Activated effector memory CD4-positive, alpha-beta T cell treated with anti-CD3 and anti-CD28 coated beads, Interleukin-2, amount 50 U/mL, for 16 hours (primary cell): ENCODE results near the gene SMAD6.

Source experiments
- DNase-seq: peaks from one replicate; pipeline ENCODE4 v3.0.0-alpha.2; 2020

Gene SMAD6

DNA sequence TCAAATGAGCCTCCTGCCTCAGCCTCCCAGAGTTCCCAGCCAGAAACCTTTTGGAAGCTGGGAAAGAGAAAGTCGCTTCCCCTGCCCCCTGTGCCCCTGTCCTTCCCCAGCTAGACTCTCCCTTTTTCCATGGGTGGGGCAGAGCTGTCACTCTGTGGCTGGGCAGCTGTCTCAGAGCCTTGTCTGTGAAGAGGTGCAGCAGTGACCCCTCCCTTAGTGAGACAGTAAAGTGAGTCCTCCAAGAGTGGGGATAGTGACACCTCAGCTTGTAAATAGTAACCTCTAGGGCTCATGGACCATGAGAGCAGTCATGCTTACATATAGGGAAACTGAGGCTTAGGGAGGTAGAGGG is 76.3 kb downstream of the SMAD6 start:
- no peak for DNase-seq

DNA sequence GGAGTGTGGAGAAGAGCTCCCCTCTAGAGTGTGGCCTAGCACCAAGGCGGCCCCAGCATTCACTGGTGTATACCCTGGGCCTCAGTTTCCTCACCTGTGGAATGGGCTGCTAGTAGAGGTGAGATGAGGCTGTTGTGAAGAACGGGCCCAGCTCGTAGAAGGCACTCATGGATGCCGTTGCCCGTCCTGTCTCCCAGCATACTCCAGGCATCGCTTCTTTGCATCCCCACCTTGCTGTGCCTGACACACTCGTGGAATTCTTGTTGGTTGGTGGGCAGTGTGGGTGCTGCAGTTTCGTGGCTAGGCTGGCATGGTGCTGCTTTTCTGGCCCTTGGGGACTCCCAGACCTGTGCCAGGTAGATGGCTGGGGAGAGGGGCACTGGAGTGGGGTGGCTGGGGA is 76.7 kb downstream of the SMAD6 start:
- no peak for DNase-seq

DNA sequence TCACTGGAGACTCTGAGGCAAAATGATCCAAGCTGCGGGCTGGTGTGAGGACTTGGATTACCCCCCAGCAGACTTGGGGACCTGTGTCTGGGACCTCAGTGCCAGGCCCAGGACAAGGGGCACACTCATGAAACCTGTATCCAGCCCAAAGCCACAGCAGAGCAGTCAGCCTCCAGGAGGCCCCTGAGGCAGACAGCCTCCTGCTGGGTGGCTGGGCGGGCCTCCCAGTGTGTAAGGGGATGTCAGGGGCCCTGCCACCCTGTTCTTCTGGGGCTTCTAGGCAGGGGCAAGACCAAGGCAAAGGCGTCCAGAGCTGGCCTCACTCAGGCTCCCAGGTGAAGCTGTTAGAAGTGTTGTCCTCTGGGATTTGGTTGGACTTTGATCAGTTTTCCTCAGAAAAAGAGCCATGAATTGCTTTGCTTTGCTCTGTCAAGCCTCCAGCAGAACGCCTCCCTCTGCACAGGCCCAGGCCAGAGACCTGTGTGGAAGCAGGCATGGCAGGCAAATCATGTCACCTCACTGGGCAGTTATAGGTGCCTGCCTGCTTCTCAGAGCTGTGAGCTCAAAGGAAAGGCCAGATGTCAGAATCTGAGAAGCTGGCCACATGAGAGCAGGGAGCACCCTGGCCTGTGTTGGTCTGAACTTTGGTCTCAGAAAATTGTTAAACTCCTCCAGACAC is 77.4 kb downstream of the SMAD6 start:
- DNase-seq = no peak

DNA sequence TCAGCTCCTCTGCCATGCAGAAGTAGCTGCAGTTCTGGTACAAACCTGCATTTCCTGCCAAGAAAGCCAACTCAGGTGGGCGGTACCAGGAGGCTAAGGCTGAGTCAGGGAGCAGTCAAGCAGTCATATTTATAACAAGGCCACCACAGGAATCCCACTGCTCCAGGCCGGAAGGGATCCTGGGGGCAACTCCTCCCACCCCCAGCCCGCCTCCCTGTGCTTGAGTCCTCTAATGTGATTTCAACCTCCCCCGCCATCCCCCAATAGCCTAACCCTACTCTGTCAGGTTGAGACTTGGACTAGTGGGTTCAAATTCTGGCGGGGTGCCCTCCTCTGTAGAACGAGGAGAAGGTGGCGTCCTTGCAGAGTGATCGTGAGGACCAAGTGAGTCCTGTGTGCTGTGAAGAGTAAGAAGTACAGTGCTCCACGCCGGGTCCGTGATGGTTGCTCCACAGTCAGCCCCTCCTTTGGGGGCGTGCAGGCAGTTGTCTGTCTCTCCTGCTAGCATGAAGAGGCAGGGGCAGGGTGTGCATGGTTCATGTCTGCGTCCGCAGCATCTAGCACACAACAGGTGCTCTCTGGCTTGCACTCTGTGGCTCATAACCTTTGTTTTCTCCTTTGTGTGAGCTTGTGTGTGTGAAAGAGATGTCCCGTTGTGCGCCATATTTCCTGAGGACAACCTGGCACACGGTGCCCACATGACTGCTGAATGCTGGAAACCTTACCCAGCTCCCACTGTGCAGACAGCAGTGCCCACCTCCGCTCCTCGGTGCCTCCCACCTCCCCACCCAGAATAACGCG is 78.3 kb downstream of the SMAD6 start:
- peak; percentile 54 for DNase-seq

DNA sequence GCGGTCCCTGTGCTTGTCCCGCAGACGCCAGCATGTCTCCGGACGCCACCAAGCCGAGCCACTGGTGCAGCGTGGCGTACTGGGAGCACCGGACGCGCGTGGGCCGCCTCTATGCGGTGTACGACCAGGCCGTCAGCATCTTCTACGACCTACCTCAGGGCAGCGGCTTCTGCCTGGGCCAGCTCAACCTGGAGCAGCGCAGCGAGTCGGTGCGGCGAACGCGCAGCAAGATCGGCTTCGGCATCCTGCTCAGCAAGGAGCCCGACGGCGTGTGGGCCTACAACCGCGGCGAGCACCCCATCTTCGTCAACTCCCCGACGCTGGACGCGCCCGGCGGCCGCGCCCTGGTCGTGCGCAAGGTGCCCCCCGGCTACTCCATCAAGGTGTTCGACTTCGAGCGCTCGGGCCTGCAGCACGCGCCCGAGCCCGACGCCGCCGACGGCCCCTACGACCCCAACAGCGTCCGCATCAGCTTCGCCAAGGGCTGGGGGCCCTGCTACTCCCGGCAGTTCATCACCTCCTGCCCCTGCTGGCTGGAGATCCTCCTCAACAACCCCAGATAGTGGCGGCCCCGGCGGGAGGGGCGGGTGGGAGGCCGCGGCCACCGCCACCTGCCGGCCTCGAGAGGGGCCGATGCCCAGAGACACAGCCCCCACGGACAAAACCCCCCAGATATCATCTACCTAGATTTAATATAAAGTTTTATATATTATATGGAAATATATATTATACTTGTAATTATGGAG is 79.1 kb downstream of the SMAD6 start:
- DNase-seq = peak; percentile 14

DNA sequence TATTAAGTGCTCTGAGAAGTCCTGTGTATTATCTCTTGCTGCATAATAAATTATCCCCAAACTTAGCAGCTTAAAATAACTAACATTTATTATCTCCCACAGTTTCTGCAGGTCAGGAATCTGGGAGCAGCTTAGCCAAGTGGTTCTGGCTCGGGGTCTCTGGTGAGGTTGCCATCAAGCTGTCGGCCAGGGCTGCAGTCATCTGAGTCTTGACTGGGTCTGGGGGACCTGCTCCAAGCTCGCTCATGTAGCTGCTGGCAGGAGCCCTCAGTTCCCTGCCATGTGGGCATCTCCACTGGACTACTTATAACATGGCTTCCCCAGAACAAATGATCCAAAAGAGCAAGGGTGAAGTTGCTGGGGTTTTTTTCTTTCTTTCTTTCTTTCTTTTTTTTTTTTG is 80.7 kb downstream of the SMAD6 start:
- peak; percentile 47 for DNase-seq

DNA sequence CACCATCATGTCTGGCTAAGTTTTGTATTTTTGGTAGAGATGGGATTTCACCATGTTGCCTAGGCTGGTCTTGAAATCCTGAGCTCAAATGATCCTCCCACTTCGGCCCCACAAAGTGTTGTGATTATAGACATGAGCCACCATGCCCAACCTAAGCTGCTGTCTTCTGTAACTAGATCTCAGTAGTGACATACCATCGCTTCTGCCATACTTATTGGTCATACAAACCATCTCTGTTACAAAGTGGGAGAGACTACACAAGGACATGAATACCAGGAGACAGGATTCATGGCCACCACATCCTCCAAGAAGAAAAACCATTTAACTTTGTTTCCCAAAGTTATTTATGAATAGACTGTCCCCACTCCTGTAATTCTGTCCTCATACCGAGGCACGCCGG is 81.3 kb downstream of the SMAD6 start:
- DNase-seq = peak; percentile 6

DNA sequence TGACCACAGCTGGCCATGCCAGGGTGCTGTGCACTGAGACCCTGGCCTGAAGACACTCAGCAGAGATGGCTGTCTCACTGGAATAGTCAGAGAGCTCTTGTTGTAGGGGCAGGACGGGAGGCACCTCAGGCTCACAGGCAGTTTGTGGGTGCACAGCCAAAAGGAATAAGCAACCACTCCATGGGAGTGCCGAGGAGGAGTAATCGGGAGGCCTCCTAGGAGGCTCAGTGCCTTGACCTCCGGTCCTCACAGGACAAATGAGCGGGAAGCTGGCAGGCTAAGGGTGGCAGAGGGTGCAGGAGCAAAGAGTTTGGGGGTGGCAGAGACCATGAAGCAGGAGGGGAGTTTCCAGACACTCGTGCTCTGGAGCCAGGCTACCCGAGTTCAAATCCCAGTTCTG is 81.7 kb downstream of the SMAD6 start:
- DNase-seq = no peak

DNA sequence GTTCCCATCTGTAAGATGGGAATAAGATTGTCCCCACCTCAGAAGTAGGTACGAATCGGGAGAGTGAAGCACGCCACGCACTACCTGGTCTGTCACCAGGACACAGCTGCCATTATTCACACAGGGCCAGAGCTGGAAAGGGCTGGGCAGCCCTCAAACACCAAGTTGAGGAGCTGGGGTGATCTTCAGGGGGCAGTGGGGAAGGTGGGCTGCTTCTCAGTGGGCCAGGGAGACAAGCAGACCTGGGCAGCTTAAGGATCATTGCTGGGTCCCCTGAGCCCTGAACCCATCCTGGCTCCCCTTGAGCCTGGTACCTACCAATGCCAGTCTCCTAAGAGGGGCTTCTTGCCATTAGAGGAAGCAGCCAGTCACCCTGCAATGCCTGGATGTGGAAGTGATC is 82.1 kb downstream of the SMAD6 start:
- DNase-seq = peak; percentile 21

DNA sequence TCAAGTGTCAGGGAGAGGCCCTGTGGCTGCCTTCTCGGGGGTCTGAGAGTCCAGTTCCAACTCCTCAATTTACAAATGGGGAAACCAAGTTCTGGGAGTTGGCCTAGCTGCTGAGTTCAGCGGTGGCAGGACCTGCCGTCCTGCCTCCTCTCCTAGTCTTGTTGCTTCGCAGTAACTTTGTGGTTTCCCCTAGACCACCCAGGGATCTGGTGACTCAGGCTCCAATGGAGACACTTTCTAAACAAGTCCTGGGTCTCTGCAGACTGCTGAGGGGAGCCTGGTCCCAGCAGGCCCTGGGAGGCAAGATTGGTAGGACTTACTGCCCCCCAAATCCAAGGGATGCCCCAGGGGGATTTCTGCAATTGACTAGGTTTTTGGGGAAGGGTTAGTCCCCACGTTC is 83.6 kb downstream of the SMAD6 start:
- peak; percentile 28 for DNase-seq

DNA sequence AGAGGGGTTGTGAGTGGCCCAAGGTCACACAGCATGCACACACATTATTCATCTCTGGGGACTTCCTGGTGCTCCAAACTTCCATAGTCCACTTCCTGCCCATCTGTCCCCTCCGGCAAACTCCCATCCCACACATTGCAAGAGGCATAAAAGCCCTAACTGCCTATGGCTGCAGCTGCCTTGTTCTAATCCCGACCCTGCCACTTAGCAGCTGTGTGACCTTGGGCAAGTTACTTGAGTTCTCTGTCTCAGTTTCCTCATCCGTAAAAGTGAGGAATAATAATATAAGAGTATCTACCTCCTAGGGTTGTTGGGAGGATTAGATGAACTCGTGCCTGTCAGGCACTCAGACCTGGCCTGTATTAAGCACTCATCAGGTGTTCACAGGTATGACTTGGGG is 84.2 kb downstream of the SMAD6 start:
- peak; percentile 16 for DNase-seq

DNA sequence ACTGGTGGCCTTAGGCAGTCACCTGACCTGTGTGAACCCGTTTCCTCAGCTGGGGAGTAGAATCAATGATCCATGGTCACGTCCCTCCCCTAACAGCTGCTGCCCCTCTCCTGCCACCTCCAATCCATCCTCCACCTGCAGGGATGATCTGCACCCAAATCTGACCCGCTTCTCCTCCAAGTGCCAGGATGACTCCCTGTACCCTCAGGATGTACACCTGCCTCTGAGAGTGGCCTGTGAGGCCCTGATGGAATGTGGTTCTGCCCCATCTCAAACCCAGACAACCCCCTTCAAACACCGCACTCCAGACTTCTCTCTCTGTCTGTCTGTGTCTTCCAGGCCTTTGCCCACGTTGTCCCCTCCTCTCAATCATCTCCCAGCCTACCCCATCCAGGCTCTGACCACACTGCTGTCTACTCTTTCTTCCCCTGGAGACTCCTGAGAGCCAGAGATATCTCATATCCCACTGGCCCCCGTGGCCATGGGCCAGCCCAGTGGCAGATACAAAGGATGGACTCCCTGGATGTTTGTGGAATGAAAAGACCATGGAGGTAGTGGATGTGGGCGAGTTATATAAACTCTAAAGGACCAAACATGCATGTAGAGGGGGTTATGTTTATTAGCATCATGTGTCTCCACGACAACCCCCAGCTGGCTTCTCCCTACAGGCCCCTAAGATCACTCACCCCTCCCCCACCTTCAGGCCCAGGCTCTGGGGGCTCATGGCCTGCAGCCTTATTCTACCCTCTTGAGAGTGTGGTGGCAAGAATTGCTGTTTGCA is 84.9 kb downstream of the SMAD6 start:
- DNase-seq = peak; percentile 45

DNA sequence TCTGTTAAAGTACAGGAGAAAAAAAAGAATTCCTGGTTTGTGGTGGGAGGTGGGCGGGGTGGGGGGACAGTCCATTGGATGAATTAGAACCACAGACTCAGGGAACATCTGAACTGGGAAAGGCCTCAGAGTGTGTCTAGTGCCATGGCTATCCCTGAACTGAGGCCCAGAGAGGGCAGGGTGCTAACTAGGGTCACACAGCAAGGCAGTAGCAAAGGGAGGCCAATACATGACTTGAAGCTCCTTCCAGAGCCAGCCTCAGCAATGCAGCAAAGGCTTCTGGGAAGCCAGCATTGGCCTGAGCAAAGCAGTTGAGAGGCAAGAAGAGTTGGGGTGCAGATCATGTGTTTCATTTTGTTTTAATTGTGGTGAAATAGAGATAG is 85.4 kb downstream of the SMAD6 start:
- no peak for DNase-seq

DNA sequence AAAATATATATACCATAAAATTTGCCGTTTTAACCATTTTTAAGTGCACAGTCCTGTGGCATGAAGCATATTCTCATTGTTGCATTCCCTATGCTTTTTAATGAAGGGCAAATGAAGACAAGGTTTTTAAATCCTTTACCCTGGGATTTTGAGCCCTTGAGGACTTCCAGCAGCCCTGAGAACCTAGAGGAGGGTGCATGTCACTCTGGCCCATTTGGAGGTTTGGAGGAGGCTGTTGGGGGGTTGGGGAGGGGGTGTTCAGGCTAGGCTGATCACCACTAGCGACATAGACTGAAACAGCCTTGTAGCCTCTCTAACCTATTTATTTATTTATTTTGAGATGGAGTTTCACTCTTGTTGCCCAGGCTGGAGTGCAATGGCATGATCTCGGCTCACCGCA is 86.0 kb downstream of the SMAD6 start:
- no peak for DNase-seq

DNA sequence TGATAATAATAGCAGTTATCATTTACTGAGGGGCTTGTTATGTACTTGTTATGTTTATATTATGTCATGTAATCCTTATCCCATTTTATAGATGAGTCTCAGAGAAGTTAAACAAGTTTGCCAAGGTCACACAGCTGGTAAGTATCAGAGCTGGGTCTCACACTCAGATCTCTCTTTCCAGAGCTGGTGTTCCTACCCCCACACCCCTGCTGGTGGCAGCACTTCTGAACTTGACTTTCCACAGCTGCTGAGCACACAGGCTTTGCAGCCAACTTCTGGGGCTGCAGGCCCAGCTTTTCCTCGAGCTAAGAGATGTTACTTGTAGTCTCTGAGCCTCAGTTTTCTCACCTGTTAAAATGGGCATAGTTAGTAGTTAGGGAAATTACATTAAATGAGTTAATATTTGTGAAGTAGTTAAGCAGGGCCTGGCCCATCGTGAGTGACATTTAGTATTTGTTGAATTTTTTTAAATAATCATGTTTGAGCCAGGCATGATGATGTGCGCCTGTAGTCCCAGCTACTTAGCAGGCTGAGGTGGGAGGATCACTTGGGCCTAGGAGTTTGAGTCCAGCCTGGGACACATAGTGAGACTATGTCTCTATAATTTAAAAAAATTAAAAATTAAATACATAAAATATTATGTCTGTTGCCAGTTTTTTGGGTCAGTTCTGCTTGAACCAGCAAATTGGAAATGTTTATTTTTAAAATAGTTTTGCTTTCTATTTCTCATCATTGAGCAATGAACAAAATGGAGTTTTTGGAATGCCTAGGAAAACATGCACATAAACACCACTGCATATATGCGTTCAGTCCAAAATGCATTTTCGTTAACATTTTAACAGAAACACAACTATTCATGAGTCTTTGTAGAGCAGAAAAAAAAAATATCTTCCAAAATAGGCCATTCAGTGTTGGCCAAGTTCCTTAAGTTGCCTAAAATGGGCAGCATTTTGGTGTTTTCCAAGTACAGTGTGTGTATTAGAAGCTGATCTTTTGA is 87.3 kb downstream of the SMAD6 start:
- no peak for DNase-seq

DNA sequence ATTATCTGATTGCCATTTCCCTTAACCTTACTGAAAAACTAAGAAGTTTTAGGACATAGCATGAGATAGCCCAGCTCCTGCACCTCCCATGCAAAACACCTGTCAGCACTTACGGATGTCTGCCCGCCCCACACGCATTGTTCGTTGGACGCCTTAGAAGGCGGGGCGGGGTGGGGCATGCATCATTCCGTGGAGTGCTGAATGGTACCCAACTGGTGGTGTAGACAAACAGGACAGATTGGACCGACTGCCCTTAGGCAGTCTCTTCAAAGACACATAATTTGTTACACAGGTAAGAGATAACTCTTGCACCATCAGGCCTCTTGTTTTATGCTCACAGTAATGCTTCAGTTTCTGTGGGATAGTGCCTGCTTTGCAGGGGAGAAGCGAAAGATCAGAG is 93.8 kb downstream of the SMAD6 start:
- DNase-seq = no peak

DNA sequence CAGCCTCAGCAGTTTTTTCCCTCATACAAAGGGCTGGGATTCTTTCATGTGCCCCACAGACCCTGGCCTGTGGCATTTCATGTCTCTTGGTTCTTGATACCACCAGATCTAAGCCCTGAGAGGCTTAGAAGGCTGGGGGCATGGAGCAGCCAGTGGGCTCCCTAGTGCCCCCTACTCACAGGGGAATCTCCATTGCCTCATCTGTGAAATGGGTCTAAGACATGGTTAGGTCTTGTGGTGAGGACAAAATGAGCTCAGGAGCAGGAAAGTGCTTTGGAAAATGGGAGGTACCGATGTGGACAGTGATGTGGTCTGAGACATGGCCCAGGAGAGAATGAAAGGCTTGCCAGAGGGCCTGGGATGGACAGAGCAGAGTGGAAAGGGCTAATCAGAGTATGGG is 94.3 kb downstream of the SMAD6 start:
- no peak for DNase-seq

DNA sequence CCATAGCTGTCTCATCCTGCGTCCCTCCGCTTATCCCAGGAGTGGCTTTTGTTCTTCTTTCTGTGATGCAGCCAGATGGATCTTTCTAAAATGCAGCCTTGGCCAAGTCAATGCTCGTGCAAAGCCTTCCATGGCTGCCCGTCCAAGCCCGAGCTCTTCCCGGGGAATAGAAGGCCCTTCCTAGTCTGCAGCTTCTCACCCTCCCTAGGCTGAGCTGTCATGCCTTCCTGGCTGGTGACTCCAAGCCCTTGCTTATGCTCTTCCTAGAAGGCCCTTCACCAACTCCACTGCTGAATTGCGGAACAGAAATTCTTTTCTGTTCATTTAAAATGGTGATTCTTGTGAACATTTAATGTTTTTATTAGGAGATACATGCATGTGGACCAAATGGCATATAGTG is 95.9 kb downstream of the SMAD6 start:
- peak; percentile 27 for DNase-seq

DNA sequence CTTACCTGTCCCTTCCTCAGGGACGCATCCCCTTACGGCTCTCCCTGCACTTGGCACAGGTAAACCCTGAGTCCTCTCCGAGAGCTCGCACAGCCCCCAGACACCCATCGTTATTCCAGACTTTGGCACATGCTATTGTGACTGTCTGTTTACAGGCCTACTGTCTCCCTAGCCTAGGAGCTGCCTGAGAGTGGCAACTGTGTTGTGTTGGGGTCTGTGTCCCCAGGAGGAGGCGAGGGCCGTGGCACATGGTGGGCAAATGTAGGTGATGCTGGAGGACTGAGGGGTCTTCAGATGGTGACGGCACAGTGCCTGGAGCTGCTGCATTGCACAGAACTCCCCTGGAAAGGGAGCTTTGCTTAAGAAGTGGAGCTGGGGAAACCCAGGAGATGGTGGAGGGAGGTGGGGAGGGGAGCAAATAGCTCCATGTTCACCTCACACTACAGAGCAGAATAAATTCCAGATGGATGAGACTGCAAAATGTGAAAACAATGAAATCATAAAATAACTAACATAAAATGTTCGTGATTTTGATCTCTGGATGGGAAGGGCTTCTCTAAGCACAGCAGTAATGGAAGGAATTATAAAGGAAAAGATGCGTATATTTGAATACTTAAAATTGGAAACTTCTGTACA is 96.5 kb downstream of the SMAD6 start:
- DNase-seq = peak; percentile 27

DNA sequence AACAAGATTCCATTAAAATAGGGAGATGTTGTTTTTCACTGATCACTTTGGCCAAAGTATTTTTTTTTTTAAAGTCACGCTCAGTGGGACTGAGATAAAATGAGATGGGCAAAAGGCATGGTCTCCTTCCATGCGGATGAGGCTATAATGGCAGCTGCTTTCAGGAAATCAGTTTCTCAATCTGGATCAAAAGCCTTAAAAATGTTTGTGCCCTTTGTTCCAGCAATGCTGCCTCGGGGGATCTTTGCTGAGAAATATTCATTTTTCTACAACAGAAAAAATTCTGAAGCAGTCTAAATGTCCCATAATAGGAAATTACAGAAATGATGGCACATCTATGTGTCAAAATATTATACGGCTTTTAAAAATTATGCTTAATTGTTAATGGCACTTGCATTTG is 97.2 kb downstream of the SMAD6 start:
- DNase-seq = no peak

DNA sequence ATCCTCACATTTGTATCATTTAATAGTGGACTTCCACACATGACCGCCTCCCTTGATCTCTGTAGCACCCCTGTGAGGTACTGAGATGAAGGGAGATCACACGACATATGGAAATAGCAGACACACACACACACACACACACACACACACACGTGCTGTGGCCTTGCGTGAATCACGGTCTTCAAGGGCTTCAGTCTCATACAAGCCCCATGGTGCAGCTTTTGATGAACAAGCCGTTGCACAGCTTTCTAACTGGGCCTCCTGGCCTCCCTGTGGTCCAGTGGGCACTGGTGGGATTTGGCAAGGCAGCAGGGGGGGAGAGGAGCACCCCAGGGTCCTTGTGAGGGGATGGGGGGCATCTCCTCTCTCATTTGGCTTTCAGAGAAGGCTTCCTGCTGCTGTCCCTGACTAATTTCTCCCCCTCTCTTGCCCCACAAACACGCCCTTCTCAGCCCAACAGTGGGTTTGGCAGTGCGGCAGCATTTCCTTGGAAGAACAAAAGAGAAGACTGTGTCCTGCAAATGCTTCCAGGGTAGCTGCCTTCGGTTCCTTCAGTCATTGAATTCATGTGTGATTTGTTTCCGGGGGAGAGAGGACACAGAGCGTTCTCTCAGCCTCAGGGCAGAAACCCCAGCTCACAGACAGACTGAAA is 98.7 kb downstream of the SMAD6 start:
- peak; percentile 8 for DNase-seq
